ENCODE data around the gene SELENOP. TPM values are rescaled to one million over a fixed set of nuclear protein-coding genes. Genes with fewer than 3 reads are reported as not detected.

The SELENOP gene
- total and polyA plus RNA-seq, 2 of the 8 experiments (the other 6 are each of a cell fraction or from before 2014, with no cell fraction given) = 5.5 to 19.4 TPM

DNA sequence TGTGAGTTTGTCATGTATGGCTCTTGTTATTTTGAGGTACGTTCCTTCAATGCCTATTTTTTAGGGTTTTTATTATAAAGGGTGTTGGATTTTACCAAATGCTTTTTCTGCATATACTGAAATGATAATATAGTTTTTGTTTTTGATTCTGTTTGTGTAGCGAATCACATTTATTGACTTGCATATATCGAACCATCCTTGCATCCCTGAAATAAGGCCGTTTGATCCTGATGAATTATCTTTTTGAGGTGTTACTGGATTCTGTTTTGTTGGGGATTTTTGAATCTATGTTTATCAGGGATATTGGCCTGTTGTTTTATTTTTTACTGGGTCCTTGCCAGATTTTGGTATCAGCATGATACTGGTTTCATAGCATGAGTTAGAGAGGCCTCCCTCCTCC, 25.9 kb downstream of the SELENOP start (continued):
- TF ChIP-seq RAD21 (IDR thresholded peaks at IDR 0.05 in 1 of 2, conservative IDR thresholded peaks at IDR 0.05 in 1 of 2; ENCODE audit: low read depth in 2 of 2, low read length in 2 of 2) = no peak
- no peak for TF ChIP-seq HDAC2 (IDR thresholded peaks at IDR 0.05; ENCODE audit: borderline replicate concordance in 1 of 2, low read depth in 2 of 2, low read length in 2 of 2)
- no peak for TF ChIP-seq POLR2AphosphoS5 (IDR thresholded peaks at IDR 0.05; ENCODE audit: low read depth, low read length)
- TF ChIP-seq EGR1 (IDR thresholded peaks at IDR 0.05; ENCODE audit: borderline replicate concordance, low read depth, low read length) = no peak
- TF ChIP-seq YY1 (IDR thresholded peaks at IDR 0.05; ENCODE audit: low read depth, low read length) = no peak
- TF ChIP-seq SIN3A (conservative IDR thresholded peaks at IDR 0.05 in 1 of 2, IDR thresholded peaks at IDR 0.05 in 1 of 2; ENCODE audit: low read depth in 1 of 2, low read length in 2 of 2) = no peak
- TF ChIP-seq CBX5 (IDR thresholded peaks at IDR 0.05; ENCODE audit: low read depth, low read length) = no peak
